Urothelium cell line (cell line): ENCODE measurements around the gene DLGAP1.
"Not testable (repeated sequence)": the region's sequence is repeated elsewhere in the genome, so short reads cannot be mapped to it uniquely, and the experiment has no call there.

Experiments
- DNase-seq: peaks from one replicate; pipeline ENCODE4 v3.0.0; 2011; ENCODE audit warnings: low spot score, mixed read lengths
- FAIRE-seq: peaks from 2 replicates; lab custom pipeline; 2011; peaks lifted over from hg19 to GRCh38; lab: Jason Lieb, UNC

The DLGAP1 gene

DNA sequence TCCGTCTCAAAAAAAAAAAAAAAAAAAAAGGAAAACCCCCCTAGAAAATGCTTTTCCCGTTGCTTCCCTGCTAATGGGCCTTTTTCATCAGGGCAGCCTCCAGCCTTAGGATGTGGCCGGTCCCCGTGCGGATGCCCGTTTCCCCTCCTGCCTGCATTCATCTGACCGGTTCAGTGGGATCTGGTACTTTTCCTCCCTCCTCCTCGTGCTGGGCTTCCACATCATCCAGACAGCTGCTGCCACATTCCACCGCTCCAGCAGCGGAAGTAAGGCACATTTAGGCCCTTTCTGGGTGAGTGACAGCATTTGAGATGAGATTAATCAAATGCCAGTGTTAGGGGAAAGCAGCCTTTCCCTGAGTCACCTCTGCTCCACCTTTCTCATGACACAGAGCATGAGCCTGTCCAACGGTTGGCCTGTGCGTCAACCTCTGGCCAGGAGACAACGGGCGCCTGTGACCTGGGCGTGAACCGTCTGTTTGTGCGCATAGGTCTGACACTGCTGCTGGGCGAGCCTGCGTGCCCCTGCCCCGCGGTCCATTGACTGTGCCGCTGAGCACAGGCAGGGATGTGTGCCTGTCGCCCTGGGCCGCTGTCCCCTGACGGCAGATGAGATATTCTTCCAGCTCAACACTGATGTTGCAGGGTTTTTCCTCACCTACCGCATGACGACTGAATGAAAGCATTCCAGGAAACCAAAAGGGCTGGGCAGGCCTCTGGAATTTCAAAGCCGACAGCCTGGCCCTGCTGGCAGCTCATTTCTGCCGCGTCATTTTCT, 831.1 kb downstream of the DLGAP1 start:
- DNase-seq (peak; percentile 96), FAIRE-seq (peak; percentile 100)

DNA sequence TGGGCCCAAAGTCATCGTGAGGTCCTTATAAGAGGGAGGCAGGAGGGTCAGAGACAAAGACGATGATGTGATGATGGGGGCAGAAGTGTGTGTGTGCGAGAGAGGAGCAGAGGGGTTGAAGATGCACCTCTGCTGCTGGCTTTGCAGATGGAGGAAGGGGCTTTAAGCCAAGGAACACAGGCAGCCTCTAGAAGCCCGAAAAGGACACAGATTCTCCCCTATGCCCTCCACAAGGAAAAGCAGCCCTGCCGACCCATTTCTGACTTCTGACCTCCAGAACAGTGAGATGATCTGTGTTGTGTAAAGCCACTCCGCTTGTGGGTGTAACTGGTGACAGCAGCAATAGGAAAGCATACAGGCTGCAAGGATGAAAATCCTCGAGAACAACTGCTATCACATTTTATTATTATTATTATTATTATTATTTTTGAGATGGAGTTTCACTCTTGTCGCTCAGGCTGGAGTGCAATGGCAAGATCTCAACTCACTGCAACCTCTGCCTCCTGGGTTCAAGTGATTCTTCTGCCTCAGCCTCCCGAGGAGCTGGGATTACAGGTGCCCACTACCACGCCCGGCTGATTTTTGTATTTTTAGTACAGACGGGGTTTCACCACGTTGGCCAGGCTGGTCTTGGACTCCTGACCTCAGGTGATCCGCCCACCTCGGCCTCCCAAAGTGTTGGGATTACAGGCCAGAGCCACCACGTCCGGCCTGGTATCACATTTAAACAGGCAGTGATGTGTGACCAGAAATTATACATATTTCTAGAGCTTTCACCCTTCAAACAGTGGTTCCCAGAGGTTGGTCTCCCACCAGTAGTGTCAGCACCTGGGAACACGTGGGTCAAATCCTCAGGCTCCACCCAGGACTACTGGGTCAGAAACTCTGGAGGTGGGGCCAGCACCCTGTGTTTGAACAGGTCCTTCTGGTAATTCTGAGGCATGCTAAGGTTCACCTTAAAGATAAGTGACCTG, 834.7 kb downstream of the DLGAP1 start:
- DNase-seq = no peak
- FAIRE-seq = no peak

DNA sequence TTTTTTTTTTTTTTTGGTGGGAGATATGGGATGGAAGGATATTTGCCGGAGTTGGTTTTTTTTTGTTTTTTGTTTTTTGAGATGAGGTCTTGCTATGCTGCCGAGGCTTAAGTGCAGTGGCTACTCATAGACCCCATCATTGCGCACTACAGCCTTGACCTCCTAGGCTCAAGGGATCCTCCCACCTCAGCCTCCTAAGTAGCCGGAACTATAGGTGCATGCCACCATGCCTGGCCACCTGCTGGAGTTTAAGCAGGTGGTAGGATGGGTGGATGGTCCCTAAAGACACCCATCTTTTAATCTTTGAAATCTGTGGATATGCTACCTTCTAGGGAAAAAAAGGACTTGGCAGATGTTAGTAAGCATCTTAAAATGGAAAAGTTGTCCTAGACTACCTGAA, 835.4 kb downstream of the DLGAP1 start:
- DNase-seq (no peak), FAIRE-seq (peak; percentile 42)

DNA sequence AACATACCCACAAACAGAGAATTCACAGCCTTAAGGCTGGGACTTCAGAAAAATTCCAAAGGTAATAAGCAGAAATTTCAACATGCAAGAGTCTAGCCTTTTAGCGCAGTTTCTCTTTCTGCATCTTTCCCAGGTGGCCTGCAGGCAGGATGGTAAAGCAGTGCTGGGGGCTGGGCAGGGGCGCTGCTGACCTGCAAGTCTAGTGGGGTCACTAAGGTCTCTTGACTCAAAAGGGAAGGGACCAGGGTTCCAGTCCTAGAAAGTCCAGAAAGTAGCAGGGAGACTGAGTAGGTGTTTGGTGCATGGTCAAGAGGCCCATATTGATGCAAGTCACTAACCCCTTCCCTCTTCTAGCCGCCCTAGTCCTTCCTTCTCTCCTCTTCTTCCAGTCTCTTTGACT, 835.9 kb downstream of the DLGAP1 start:
- no peak for FAIRE-seq
- no peak for DNase-seq

DNA sequence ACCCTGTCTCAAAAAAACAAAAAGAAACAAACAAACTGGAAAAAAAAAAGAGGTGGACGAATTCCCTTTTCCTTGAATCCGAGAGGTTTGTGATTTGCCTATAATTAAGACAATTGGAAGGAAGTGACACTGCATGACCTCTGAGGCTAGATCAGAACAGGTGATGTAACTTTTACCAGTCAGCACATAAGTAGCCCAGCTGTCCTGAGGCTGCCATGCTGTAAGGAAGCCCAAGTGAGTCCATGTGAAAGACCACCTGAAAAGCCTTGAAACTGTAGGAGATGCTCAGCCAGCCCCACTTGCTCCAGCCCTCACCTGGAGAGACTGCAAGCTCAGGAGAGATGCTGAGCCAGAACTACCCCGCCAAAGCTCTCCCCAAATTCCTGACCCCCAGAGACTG, 838.4 kb downstream of the DLGAP1 start:
- DNase-seq = no peak
- peak; percentile 74 for FAIRE-seq

DNA sequence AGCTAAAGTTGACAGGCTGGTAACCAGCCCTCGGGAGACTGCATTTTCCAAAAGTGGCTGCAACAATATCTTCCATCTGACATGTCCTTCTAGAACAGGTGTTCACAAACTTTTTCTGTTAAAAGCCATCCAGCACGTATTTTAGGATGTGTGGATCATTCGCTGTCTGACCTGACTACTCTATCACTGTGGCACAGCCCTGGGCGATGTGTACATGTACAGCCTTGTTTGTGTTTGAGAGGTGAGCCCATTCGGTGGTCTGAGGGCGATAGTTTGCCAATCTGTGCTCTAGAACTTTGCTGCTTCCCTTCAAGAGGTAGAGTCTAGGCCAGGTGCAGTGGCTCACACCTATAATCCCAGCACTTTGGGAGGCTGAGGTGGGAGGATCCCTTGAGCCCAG, 839.0 kb downstream of the DLGAP1 start:
- no peak for DNase-seq
- FAIRE-seq = peak; percentile 87

DNA sequence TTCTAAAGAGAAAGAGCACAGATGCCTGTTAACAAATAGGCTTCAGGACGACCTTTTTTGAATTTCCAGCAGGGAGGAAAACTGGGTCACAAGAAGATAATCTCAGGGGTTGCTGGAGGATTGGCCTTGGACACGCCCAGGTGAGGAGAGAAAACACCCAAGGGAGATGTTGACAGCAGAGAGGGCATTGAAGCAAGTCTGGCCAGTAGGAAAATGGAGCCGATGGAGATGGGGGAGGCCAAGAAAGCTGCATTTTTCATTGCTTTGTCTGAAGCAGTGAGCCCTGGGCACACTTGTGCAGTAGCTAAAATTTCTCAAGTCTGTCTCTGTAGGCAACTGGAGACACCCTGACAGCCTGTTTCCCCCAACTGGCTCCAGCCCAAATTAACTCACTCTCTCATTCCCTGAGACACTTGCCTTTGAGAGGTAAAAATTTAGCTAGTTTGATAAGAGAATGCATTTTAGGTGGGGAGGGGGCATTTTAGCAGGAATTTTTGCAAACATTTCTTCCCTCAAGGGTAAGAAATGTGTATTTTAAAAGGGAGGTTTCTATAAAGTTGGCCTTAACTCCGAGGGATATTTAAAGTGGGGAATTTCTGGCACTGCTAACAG, 839.6 kb downstream of the DLGAP1 start:
- FAIRE-seq (no peak), DNase-seq (no peak)

DNA sequence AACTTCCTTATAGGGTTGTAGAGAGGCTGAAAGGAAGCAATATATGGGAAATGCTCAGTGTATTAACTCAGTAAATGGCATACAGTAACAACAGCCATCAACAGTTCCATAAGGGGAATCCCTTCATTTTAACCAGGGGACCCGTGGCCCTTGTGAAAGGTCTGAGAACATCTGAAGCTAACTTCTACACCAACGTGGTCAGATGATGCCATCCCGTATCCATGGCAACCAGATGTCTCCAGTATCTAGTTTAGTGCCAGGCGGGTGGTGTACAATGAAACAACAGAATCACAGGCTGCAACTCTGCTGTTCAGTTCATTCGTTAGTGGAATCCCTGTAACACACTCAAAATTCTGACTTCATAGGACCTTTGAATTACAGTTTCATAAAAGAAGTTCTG, 842.8 kb downstream of the DLGAP1 start:
- FAIRE-seq (peak; percentile 81), DNase-seq (no peak)

DNA sequence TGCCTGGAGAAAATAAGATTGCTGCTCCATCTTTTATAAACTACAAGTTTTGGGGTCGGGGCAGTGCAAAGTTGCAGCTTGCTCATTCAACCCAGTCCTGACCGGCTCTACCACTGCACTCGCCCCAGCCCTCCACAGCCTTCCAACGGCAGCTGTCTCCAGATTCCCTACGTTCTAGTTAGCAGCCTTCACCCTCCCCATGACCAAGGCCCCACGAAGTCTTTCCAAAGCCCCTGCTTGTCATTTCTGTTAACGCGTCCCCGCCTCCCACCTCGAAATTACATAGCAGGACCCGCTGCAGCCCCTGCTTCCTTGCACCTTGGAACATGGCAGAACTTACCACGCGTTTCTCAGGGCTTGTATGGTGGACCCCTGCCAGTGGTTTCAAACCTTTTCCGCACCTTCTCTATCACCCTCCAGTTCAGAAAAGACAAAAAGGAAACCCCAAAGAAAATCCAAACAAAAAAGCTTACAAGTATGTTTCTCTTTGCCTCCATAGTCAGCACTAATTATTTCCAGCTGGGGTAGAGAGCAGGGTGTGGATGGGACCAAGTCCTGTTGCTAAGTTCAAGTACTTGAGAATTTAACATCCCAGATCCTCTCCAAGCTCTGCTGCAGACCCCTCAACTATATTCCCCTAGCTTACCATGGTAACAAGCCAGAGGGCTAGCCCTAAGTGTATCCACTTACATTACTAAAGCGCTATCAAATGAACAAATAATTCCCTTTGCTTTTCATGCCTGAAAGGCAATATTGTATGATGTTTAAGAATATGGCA, 843.6 kb downstream of the DLGAP1 start:
- DNase-seq (no peak), FAIRE-seq (peak; percentile 65)

DNA sequence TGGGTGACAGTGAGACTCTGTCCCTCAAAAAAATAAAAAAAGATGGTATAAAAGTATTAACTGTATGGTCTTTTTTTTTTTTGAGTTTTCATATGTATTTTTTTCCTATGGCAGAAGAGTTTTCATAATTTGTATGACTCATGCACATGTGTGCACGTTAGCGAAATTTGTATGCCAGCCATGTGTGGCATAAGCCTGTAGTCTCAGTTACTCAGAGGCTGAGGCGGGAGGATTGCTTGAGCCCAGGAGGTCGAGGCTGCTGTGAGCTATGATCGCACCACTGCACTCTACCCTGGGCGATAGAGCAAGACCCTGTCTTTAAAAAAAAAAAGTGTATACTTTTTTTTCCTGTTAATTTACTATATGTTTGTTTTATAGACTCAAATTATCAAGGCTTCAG, 844.3 kb downstream of the DLGAP1 start:
- FAIRE-seq = no peak
- no peak for DNase-seq

DNA sequence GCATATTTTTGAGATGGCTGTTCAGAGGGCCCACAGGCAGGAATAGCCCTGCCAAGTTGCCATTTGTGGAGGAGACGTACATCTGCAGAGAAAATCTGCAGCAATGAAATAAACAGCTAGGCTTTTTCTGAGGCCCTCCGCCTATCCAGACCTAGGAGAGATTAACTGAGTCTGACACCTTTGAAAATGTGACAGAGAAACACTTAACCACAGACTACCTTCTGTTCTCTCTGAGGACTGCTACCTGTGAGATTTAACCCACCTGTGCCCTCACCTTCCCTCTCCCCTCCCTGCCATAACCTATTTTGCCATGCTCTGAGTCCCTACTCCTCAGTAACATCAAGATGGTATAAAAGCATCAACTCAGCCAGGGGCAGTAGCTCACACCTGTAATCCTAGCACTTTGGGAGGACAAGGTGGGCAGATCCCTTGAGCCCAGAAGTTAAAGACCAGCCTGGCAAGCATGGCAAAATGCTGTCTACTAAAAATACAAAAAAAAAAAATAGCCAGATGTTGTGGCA, 844.9 kb downstream of the DLGAP1 start:
- peak; percentile 70 for FAIRE-seq
- DNase-seq = no peak

DNA sequence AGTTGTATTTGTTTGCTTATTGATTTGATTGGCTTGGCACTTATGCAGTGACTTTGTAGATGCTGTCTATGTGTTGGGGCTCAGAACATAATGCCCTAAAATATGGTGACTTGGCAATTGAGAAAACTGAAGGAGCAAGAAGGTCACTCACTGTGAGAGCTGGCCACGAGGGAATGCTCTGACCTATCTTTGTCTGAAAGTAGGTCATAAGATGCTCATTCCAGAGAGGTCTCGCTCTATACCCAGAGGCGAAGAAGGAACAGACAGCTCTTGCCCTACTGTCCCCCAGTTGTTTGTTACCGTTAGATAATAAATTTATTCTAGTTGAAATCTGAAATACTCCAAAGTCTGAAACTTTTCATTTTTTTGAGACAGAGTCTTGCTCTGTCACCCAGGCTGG, 846.6 kb downstream of the DLGAP1 start:
- FAIRE-seq = no peak
- DNase-seq = no peak

DNA sequence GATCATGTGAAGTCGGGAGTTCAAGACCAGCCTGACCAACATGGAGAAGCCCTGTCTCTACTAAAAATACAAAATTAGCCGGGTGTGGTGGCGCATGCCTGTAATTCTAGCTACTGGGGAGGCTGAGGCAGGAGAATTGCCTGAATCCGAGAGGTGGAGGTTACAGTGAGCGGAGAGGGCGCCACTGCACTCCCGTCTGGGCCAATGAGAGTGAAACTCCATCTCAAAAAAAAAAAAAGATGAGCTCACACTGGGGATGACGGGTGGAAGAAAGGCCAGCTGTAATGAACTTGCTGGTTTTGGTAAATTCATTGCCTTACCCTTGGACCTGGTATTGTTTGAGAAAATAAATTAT, 847.0 kb downstream of the DLGAP1 start:
- not testable (repeated sequence) for DNase-seq, FAIRE-seq

DNA sequence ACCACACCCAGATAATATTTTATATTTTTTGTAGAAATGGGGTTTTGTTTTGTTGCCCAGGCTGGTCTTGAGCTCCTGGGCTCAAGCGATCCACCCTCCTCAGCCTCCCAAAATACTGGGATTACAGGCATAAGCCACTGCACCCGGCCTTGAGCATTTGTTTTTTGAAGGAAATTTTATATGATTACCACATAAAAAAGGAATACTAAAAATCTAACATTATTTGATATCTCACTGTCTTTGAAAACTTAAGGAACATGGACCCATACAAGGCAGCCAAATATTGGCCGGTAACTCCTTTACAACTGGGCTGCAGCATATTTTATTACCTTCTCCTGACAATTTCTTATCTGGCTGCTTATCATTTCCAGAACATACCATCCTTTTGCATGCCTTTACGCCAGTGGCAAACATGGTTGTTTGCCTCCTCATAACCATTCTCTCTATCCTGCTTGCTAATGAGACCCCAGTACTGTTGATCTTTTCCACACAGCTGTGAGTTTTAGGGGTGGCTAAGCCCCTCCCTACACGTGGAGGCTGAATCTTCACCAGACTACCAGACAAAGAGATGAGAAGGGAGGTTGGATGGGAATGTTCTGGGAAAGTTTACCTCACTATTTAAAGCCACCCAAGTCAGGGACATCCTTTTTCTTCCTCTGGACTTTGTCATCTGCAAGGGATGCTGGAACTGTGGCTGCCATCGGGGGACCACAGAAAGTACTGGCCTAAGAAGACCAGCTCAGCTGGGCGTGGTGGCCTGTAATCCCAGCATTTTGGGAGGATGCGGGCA, 847.6 kb downstream of the DLGAP1 start:
- no peak for DNase-seq
- FAIRE-seq = peak; percentile 53

DNA sequence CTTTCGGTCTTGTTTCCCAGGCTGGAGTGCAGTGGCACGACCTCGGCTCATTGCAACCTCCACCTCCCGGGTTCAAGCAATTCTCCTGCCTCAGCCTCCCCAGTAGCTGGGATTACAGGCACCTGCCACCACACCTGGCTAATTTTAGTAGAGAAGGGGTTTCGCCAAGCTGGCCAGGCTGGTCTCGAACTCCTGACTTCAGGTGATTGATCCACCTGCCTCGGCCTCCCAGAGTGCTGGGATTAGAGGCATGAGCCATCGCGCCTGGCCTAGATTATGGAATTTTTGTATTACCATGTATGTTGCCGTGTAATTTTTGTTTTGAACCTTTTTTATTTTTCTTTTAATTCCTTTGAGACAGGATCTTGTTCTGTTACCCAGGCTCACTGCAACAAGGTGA, 848.2 kb downstream of the DLGAP1 start:
- not testable (repeated sequence) for DNase-seq, FAIRE-seq

DNA sequence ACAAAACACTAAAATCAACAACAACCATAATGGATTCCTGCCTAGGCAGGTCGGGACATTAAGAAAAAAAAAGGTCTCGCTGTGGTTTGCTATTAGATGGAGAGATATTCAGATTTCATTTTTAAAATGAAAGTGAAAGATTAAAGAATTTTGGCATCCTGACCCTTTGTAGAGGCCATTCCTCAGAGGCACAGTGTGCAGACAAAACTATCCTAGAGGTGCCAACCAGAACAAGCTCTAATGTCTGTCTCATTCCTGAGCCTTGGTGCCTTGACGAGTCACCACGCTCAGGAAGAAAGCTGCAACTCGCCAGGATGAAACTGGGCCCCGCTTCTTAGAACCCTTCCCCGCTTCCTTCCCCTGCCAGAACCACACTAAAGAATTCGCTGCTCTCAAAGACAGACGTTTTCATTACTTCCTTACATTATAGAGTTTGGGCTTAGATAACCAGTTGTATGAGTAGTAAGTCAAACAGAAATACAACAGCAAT, 849.1 kb downstream of the DLGAP1 start:
- DNase-seq (peak; percentile 69), FAIRE-seq (no peak)

DNA sequence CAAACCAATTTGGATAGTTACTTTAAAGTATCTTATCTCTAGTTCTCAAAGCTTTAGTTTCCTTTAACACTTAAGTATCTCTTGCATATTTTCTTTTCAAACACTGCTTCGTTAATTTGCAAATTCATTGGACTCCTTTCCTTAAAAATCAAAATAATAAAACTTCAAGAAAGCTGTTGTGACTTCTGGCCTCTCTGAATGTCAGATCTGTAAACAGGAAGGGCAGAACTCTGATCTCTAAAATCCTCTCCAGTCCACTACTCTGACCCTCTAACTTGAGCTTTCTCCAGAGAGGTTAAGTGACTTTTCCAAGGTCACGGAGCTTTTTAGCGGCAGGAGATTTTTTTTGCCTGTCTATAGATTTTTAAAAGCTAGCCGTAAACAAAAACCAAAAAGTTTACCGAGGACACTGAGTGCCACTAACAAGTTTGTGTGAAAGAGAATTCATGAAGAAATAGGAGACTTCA, 849.6 kb downstream of the DLGAP1 start:
- no peak for DNase-seq

DNA sequence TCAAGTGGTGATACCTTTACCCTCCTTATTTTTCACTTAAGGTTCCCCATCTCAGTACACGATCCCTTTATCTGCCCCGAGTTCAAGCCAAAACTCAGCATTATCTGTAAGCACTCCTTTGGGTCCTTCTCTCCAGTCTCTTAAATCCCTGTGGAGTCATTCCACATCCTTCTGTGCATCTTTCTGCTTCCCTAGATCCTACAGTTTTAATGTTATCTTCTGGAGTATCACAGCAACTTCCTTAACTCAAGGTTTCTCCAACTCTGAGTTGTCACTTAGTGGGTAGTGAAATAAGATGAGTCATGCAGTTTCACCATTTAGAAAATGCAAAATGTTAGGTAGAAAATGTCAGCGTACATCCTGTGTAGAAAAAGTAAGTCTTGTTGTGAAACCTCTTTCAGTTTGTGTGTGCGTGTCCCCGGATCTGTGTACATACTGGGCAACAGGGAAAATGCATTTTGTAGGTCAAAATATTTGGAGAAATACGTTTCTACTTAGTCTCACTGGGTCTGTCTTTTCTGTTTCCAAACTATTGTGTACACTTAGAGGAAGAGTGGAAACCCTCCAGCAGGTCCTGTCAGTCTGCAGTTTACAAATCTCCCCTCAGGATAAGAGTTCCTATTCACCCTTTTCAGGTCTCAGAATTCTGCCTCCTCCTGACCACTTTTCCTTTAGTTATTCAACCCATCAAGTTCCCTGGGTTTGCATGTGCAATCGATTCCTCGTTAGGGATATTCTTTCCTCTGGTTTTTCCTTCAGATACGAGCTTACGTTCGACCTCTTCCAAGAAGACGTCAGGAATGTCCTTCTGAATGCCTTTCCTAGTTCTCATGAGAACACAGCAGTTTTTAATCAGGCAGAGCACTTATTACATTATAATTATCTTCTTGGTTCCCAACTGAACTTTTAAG, 850.4 kb downstream of the DLGAP1 start:
- DNase-seq (peak; percentile 50), FAIRE-seq (peak; percentile 80)

More for the DNA sequence above, 849.6 kb downstream of the DLGAP1 start:
- FAIRE-seq = no peak

DNA sequence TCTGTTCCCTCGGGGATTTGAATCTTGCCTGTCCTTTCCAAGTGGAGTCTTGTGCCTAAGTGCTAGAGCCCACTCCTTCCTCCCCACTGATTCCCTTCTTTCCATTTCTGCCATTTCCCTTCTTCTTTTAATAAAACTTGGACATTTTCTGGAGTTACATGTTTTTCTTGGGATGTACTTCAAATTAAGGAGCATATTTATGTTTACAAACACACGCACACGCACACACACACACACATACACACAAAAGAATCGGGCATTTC, 850.9 kb downstream of the DLGAP1 start:
- FAIRE-seq = peak; percentile 37
- DNase-seq = no peak
